ENCODE data around the gene CNR2.
"Not testable (repeated sequence)": the region's sequence is repeated elsewhere in the genome, so short reads cannot be mapped to it uniquely, and the experiment has no call there.

Gene CNR2

DNA sequence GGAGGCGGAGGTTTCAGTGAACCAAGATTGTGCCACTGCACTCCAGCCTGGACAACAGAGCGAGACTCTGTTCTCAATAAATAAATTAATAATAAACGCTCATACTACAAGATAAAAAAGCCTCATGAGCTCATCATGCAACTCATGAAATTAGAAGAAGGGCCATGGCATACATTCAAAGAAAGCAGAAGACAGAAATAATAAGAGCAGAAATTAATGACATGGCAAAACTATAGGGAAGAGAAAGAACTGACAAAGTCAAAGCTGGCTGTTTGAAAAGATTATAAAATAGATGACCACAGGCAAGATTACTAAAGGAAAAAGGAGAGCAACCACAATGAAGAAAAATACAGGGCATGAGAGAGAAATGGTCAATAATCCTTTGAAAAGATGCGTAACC lies 30.4 kb downstream of the CNR2 start:
- no peak for DNase-seq

DNA sequence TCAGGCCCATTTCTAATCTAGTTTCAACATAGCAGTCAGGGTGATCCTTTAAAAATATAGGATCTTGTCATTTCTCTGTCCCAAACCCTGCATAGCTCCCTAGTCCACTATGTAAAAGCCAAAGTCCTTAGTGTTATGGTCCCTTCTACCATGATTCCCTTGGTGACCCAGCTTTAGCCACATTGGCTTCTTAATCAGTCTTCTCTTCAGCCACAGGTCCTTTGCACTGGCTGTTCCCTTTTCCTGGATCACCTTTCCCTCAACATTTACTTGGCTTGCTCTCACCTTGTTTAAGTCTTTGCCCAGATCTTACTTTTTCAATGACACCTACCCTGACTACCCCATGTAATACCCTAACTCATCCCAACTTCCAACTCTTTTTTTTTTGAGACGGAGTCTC lies 33.4 kb downstream of the CNR2 start:
- no peak for DNase-seq

DNA sequence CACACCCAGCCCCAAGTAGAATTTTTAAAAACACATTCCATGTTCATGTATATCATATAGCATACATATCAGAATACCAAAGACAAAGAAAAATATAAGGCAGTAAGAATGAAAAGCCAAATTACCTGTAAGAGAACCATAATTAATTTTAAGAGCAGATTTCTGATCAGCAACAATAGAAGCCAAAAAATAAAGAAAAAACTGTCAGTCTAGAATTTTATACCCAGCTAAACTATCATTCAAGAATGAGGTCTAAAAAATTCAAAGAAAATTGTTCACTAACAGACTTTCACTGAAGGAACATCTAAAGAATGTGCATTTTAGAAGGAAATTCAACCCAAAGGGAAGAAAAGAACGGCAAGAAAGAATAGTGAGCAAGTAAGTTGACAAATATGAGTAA lies 34.5 kb downstream of the CNR2 start:
- DNase-seq, result no peak

DNA sequence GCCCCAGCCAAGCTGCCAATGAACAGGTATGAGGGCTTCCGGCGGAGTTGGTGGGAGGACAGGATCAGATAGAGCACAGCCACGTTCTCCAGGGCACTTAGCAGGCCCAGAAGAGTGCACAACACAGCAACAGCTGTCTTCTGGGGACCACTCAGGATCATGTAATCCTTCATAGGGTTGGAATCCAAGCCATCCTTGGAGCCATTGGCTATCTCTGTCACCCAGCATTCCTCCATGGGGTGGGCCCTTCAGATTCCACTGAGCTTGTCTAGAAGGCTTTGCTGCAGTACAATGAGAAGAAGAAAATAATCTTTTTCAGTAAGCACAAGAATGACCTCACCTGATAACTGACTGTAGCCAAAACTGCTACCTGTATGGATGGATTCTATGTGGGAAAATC lies 37.8 kb downstream of the CNR2 start:
- DNase-seq, result no peak

DNA sequence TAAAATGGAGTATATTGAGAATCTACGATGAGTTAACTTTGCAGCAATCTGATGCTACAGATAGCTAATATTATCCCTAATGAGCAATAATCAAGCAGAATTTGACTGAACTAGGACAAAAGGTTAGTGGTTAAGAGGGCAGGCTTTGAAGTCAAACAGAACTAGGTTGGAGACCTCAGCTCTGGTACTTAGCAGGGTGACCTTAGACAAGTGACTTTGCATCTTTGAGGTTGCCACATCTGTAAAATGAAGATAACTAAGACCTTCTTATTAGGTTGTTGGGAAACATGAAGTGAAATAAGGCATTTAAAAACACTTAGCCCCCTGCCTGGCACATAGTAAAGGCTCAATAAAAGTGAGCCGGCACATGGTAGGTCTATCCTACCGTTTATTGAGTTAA lies 40.7 kb downstream of the CNR2 start:
- no peak for DNase-seq

DNA sequence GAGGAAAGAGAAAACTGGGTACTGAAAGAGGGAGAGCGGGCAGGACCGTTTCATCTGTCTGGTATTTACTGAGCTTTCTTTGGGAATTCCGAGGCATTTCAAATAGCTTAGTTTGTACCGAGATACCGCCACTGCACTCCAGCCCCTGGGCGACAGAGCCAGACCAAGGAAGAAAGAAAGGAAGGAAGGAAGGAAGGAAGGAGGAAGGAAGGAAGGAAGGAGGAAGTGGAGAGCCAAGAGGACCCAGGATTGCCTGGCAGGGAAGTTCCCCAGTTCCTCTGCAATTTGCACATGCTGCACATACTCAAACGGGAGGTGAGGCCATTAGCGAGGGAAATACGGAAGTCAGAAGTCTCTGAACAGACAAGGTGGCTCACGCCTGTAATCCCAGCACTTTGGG lies 44.1 kb downstream of the CNR2 start:
- DNase-seq, result no peak

DNA sequence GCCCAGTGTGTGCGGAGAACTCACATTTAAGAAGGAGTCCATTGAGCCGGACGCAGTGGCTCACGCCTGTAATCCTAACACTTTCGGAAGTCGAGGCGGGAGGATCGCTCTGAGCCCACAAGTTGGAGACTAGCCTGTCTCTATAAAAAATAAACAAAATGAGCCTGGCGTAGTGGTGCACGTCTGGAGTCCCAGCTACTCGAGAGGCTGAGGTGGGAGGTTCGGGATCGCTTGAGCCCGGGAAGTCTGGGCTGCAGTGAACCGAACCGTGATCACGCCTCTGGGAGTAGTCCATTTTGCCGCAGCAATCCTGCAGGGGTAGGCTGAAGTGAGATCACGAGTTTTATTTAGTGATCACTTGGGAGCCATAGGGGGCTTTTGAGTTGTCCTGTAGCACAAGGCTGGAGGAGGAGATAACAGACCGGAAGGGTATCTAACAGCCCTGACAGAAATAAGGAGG lies 44.6 kb downstream of the CNR2 start:
- DNase-seq, result no peak

DNA sequence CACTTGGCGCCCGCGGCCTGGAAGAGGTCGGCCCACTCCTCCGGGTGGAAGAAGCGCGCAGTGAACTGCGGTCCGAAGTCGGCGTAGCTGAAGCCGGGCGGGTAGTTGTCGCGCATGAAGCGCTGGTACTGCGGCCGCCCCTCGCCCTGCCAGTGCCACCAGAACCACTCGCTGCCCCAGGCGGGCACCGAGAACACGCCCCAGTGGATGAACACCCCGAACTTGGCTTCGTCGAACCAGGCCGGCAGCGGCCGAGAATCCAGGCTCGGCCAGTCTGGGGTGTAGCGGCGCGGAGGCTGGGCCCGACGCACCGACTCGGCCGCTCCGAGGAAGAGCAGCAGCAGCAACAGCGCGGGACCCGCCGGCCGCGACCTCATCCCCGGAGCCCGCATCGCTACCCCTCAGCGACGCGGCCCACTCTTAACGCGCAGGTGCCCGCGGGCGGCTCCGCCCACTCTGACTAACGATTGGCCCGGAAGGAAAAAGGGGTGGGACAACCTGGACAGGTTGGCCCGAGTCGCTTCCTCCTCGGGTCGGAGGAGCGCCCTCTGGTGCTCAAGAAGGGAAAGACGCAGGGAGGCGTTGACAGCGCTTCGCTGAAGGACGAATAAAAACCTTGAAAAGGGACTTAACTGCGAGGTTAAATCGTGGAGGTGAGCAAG lies 45.1 kb downstream of the CNR2 start, which contains the start of gene FUCA1:
Gene FUCA1 (minus strand): TSS at position 396 of the 662 bp plus-strand sequence. CDS start 4 bp downstream, at position 392.
- DNase-seq, result peak; percentile 92

DNA sequence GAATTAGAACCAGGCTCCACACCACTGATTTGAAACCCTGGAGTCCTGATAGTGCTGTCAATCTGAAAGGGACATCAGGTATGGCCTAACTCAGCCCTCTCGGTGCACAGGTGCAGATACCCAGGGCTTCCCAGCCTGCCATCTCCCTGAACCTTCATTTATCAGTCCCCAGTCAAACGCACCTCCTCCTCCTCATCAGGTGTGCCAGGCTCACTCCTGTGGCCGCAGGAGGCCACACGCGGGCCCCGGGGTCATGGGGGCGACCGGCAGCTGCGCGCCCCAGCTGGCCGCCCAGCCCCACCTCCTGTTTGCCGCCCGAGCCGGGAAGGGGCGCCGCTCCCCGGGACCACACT lies 45.6 kb downstream of the CNR2 start:
- DNase-seq, result no peak

DNA sequence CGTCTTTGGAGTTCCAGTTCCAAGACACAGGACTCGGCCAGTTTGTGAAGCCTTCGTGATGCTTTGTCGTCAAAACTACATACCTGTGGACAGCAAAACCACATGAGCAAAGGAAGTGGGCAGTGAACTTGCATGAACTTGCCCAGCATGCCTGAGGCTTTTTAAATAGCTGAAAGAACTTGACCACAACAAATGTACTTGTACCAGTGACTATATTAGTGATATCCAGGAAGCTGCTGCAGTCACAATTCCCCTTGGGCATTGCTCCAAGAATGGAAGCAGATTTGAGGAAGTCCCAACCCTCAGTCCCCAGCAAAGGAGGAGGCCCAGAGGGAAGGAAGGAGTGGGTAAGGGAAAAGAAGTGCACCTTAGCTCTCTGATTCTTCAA lies 47.6 kb downstream of the CNR2 start:
- DNase-seq, result no peak

DNA sequence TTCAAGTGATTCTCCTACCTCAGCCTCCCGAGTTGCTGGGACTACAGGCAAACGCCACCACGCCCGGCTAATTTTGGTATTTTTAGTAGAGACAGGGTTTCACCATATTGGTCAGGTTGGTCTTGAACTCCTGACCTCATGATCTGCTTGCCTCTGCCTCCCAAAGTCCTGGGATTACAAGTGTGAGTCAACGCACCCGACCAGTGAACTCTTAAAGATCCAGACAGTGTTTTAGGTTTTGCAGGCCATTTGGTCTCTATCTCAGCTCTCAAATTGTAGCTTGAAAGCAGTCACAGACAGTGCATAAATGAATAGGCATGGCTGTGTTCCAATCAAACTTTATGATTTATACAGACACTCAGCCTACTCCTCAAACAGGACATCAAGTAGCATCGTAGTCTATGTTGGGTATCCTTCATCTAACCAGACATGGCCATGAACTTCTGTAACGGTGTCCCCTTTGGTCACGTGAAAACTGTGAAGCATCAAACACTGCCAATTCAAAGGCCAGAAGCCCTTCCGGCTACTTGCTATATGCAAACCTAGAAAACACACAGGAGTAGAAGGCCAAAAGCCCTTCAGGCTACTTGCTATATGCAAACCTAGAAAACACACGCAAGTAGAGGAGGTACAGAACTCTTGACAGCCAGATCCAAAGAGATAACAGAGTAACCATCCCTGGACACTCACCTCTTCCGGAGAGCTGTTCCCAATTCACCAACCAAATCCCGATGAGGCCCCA lies 48.2 kb downstream of the CNR2 start:
- no peak for DNase-seq

DNA sequence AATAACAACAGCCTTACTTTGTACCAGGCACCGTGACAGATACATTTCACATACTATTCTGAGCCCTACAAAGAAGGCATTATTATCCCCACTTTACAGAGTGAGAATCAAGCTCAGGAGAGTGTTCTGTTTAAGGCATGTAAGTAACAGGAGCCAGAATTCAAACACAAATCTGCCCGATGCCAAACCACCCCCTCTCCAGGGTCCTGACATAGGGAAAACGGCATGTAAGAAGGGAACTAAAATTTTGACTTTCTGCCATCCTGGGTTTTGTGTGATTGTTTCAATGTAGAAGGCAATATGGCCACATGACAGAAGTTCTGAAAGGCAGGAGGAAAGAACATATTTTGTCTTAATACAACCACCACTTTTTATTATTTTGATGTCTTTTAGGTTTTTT lies 50.5 kb downstream of the CNR2 start:
- DNase-seq, result no peak

DNA sequence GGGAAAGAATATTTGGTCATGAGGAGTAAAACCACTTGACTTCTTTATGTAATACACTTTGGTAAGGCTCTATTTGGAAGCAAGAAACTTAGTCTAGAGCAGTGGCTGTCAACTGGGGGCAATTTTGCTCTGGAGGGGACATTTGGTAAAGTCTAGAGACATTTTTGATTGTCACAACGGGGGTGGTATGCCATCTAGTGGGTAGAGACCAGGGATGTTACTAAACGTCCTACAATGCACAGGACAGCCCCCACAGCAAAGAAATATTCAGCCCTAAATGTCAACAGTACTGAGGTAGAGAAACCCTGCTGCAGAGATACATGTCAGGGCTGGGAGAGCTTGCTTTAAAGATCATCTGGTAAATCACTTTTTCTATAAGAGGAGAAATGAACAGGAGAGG lies 58.6 kb downstream of the CNR2 start:
- no peak for DNase-seq

DNA sequence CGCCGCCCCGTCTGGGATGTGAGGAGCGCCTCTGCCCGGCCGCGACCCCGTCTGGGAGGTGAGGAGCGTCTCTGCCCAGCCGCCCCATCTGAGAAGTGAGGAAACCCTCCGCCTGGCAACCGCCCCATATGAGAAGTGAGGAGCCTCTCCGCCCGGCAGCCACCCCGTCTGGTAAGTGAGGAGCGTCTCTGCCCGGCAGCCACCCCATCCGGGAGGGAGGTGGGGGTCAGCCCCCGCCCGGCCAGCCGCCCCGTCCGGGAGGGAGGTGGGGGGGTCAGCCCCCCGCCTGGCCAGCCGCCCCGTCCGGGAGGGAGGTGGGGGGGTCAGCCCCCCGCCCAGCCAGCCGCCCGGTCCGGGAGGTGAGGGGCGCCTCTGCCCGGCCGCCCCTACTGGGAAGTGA lies 60.0 kb downstream of the CNR2 start:
- not testable (repeated sequence) for DNase-seq

DNA sequence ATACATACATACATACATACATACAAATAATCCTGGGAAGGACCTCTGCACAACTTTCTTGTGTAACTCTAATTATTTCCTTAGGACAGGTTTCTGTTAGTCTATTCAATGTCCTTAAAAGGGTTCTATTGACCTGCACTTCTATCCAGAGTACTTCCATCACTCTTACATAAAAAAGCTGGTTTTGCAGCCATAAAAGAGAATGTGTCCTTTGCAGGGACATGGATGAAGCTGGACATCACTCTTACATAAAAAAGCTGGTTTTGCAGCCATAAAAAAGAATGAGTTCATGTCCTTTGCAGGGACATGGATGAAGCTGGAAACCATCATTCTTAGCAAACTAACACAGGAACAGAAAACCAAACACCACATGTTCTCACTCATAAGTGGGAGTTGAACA lies 61.8 kb downstream of the CNR2 start:
- DNase-seq, result not testable (repeated sequence)

DNA sequence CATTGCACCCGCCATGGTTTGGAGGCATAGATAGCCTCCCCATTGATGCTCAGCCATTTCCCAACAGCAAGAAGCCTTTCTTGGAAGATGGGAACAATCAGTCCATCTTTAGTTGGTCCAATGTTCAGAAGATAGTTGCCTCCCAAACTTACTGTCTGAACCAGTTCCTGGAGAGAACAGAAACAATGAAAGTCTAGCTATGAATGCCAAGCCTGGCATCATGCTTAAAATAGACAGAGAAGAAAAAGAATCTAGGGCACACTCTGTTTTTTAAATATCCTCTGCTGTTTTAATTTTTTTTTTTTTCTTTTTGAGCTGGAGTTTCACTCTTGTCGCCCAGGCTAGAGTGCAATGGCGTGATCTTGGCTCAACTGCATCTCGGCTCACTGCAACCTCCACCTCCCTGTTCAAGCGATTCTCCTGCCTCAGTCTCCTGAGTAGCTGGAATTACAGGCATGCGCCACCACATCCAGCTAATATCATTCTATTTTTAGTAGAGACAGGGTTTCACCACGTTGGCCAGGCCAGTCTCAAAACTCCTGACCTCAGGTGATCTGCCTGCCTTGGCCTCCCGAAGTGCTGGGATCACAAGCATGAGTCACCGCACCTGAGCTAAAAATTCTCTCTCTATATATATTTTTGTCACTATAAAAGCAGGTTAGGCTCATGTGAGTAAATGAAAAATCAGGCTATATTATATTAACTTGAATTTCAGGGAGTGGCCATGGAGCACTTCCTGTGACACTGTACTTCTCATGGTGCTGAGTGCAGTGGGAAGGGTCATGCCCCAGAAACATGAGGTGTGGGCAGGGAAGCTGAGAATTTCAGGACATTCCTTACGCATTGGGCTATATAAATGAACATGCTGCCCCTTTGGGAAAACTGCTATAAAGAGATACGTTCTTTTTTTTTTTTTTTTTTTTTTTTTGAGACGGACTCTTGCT lies 64.2 kb downstream of the CNR2 start:
- no peak for DNase-seq

DNA sequence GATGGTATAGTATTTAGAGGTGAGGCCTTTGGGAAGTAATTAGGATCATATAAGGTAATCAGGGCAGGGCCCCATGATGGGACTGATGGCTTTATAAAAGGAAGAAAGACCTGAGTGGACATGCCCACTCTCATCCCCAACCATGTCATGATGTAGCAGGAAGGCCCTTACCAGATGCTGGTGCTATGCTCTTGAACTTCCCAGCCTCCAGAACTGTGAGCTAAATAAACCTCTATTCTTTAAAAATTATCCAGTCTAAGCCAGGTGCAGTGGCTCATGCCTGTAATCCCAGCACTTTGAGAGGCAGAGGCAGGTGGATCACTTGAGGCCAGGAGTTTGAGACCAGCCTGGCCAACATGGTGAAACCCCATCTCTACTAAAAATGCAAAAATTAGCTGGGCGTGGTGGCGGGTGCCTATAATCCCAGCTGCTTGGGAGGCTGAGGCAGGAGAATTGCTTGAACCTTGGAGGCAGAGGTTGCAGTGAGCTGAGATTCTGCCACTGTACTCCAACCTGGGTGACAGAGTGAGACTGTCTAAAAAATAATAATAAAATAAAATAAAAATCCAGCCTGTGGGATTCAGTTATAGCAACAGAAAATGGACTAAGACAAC lies 65.6 kb downstream of the CNR2 start:
- not testable (repeated sequence) for DNase-seq

DNA sequence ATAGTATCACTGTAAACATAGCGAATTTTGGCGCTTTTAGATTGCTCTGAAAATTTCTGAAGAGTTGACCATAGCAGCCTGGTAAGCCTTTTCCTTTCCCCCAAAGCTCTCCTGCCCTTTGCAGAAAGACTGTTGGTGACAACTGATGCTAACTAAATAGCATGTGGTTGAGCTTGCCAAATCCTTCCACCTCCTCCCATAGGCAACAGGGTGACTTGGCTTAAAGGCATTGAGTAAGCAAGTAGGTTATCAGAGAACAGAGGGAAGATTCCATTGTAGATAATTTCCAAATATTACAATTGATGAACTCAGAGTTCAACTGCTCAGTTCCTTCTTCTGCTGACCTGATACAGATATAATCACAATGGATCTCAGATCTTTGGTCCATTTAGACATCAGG lies 68.0 kb downstream of the CNR2 start:
- no peak for DNase-seq

DNA sequence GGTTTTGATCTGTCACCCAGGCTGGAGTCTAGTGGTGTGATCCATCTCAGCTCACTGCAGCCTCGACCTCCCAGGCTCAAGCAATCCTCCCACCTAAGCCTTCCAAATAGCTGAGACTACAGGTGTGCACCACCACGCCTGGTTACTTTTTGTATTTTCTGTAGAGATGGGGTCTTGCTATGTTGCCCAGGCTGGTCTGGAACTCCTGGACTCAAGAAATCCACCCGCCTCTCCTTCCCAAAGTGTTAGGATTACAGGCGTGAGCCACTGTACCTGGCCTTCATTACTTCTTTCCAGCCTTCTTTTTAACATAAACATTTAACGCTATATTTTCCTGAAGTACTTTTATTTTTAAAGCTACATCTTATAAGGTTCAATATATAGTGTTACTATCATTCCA lies 69.5 kb downstream of the CNR2 start:
- DNase-seq, result no peak

DNA sequence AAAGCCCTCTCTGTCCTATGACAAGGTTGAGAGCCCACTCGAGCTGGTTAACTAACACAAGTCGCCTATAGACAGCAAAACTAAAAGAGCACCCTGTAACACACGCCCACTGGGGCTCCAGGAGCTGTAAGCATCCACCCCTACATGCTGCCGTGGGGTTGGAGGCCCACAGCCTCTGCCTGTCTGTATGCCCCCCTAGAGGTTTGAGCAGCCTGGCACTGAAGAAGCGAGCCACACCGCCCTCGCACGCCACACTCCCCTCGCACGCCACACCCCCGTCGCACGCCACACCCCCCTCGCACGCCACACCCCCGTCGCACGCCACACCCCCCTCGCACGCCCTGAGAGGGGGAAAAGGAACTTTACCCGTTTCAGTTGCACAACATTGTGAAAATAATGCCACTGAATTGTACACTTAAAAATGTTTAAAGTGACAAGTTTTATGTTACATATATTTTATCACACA lies 74.7 kb downstream of the CNR2 start:
- DNase-seq, result peak; percentile 71

DNA sequence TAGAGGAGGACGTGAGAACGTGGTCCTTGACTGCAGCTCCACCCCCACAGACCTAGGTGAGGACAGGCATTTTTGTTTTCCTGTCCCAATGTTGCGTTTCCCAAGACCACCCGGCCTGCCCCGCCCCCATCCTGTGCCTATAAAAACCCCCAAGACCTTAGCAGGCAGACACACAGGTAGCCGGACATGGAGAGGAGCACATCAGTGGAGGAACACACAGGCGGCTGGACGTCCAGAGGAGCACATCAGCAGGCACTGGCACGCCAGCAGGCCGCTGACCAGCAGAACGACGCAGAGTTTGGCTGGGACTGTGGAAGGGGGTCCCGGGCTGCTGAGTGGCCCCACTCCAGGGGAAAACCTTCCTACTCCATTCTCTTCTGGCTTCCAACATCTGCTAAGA lies 75.3 kb downstream of the CNR2 start:
- no peak for DNase-seq

DNA sequence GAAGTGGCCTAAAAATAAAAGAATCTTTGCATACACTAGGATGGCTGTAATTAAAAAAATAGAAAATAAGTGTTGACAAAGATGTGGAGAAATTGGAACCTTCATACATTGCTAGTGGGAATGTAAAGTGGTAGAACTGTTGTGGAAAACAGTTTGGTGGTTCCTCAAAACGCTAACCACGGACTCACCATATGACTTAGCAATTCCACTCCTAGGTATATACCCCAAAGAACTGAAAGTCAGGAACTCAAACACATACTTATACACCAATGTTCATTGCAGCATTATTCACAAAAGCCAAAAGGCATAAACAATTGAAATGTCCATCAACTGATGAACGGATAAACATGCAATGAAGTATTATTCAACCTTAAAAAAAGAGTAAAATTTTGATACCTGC lies 77.1 kb downstream of the CNR2 start:
- DNase-seq, result no peak

DNA sequence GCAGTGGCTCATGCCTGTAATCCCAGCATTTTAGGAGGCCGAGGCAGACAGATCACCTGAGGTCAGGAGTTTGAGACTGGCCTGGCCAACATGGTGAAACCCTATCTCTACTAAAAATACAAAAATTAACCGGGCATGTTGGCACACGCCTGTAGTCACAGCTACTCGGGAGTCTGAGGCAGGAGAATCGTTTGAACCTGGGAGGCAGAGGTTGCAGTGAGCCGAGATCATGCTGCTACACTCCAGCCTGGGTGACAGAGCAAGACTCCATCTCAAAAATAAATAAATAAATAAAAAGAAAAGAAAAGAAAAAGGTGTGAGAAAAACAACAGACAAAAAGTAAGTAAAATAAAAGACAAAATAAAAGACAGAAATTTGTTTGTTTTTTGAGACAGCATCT lies 79.0 kb downstream of the CNR2 start:
- DNase-seq, result not testable (repeated sequence)
